ENCODE measurements around the gene SUPT6H.

DNA sequence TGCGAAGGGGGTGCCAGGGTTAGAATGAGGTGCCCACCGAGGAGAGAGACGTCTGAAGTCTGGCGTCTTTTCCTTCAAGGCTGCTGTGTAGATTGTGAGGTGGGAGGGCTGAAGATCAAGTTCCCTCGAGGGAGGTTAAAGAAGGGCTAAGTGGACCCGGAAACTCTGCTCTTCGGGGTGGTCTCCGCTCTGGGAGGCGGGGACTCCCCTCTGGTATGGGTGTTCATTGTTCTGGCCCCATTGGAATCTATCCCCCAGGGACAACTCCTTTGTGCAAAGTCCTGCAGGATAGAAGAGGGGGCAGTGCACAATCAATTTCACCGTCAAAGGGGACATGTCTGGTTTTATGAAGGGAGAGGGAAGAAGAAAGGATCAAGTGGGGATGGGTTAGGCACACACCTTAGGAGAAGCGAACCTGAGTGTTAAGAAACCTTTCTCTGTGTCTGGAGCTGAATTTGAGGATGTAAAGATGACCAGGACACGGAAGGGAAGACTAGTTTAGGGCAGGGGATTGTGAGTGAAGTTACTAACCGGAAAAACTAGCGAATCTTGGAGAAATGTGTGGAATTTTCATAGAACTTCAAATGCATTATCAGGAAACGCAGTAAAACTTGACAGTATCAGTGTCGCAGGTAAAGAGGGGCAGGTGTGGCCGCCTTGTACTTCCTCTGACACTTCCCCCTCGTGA, 56.5 kb downstream of the SUPT6H start:
- TF ChIP-seq BACH2 (CRISPR knock-in tag; IDR thresholded peaks at IDR 0.05; ENCODE audit: borderline replicate concordance) (no peak), PATZ1 (CRISPR knock-in tag; IDR thresholded peaks at IDR 0.05; ENCODE audit: borderline replicate concordance) (no peak), POU6F1 (CRISPR knock-in tag; IDR thresholded peaks at IDR 0.05; ENCODE audit: borderline replicate concordance, low read depth) (no peak), ZFP30 (CRISPR knock-in tag; IDR thresholded peaks at IDR 0.05) (no peak)
